ENCODE results near the gene ABCD3.
A peak's percentile ranks its signal among the peaks of the same experiment; 100 is the strongest.

Gene ABCD3

GRCh38 chr1:94515296-94515947 lies 97.2 kb downstream of the ABCD3 start:
- Mint-ChIP-seq H3K27ac (no peak overlapping the region), H3K27me3 (ENCODE audit: low read depth) (no peaks in the 10 kb centered on the region)

GRCh38 chr1:94519351-94519750 lies 101.2 kb downstream of the ABCD3 start:
- Mint-ChIP-seq H3K4me1 (no peaks in the 10 kb centered on the region), H3K4me3 (no peak overlapping the region), H3K36me3 (ENCODE audit: low read depth) (no peaks in the 10 kb centered on the region), H3K27me3 (ENCODE audit: low read depth) (peaks cover 2% of the 10 kb centered on the region), H3K27ac (no peak overlapping the region), H3K9me3 (no peaks in the 10 kb centered on the region)
- no peak for TF ChIP-seq CTCF (IDR thresholded peaks at IDR 0.05; ENCODE audit: unreplicated experiment in 3 of 3)

More at GRCh38 chr1:94515296-94515947, 97.2 kb downstream of the ABCD3 start:
- no peak for TF ChIP-seq CTCF (IDR thresholded peaks at IDR 0.05; ENCODE audit: unreplicated experiment in 3 of 3)
- Mint-ChIP-seq H3K36me3 (ENCODE audit: low read depth) (peaks cover 14% of the 10 kb centered on the region), H3K9me3 (peaks cover 8% of the 10 kb centered on the region), H3K4me1 (no peaks in the 10 kb centered on the region), H3K4me3 (no peak overlapping the region)

- peak; percentile 50 to 65 (median 53) for TF ChIP-seq CTCF (IDR thresholded peaks at IDR 0.05; ENCODE audit: unreplicated experiment in 3 of 3)
- Mint-ChIP-seq H3K4me1 (no peaks in the 10 kb centered on the region), H3K27ac (no peak overlapping the region), H3K4me3 (no peak overlapping the region), H3K36me3 (ENCODE audit: low read depth) (no peaks in the 10 kb centered on the region), H3K27me3 (ENCODE audit: low read depth) (peaks cover 3% of the 10 kb centered on the region), H3K9me3 (no peaks in the 10 kb centered on the region)
Measured at GRCh38 chr1:94522304-94522703, 104.1 kb downstream of the ABCD3 start.

GRCh38 chr1:94524531-94524930 lies 106.3 kb downstream of the ABCD3 start:
- no peak for TF ChIP-seq CTCF (IDR thresholded peaks at IDR 0.05; ENCODE audit: unreplicated experiment in 3 of 3)
- Mint-ChIP-seq H3K9me3 (no peaks in the 10 kb centered on the region), H3K27me3 (ENCODE audit: low read depth) (peaks cover 3% of the 10 kb centered on the region), H3K4me1 (peaks cover 4% of the 10 kb centered on the region), H3K27ac (no peak overlapping the region), H3K4me3 (no peak overlapping the region), H3K36me3 (ENCODE audit: low read depth) (peaks cover 6% of the 10 kb centered on the region)

GRCh38 chr1:94526152-94526980 lies 108.2 kb downstream of the ABCD3 start:
- no peaks in the 10 kb centered on the region for H3K9me3 Mint-ChIP-seq
- H3K4me3 Mint-ChIP-seq: no peak overlapping the region
- H3K4me1 Mint-ChIP-seq: peaks cover 4% of the 10 kb centered on the region
- peak overlapping the region in 2 of 3 experiments; percentile 9 to 22 for H3K27ac Mint-ChIP-seq
- no peak for TF ChIP-seq CTCF (IDR thresholded peaks at IDR 0.05; ENCODE audit: unreplicated experiment in 3 of 3)
- peaks cover 17% of the 10 kb centered on the region for H3K36me3 Mint-ChIP-seq (ENCODE audit: low read depth)
- peaks cover 3% of the 10 kb centered on the region for H3K27me3 Mint-ChIP-seq (ENCODE audit: low read depth)
